HG03175 (cell line): ENCODE measurements around the gene ZNF343.
"Not testable (repeated sequence)": the region's sequence is repeated elsewhere in the genome, so short reads cannot be mapped to it uniquely, and the experiment has no call there.

Source experiments
- ATAC-seq: cut with Tn5 transposase; IDR thresholded peaks from one replicate; pipeline ENCODE4 v1.9.1; 2021; ENCODE audit warnings: mild to moderate bottlenecking, moderate library complexity; ENCODE audit not compliant: unreplicated experiment

The ZNF343 gene

GRCh38 chr20:2521369-2522305 is 12.9 kb upstream of the ZNF343 start:
- ATAC-seq: no peak

- ATAC-seq: no peak
These were observed 11.9 kb upstream of the ZNF343 start for GRCh38 chr20:2520617-2521016.

- no peak for ATAC-seq
These were observed 10.5 kb upstream of the ZNF343 start for GRCh38 chr20:2519115-2519809.

GRCh38 chr20:2518558-2518957 is 9.8 kb upstream of the ZNF343 start:
- no peak for ATAC-seq

- ATAC-seq: no peak
These were observed 9.4 kb upstream of the ZNF343 start for GRCh38 chr20:2518096-2518495.

- ATAC-seq: no peak
These were observed 7.7 kb upstream of the ZNF343 start for GRCh38 chr20:2516399-2516798.

GRCh38 chr20:2515203-2515602 is 6.5 kb upstream of the ZNF343 start:
- no peak for ATAC-seq

GRCh38 chr20:2509794-2510193 is 1.1 kb upstream of the ZNF343 start:
- no peak for ATAC-seq

GRCh38 chr20:2509468-2509781 is 710 bp upstream of the ZNF343 start:
- ATAC-seq: no peak

- ATAC-seq: peak; percentile 6
These were observed 662 bp downstream of the ZNF343 start for GRCh38 chr20:2507875-2508630.

- no peak for ATAC-seq
These were observed 1.3 kb downstream of the ZNF343 start for GRCh38 chr20:2507464-2507863.

- ATAC-seq: not testable (repeated sequence)
These were observed 2.3 kb downstream of the ZNF343 start for GRCh38 chr20:2506426-2506825.

- not testable (repeated sequence) for ATAC-seq
These were observed 3.9 kb downstream of the ZNF343 start for GRCh38 chr20:2504803-2505202.

GRCh38 chr20:2502808-2503384 is 5.8 kb downstream of the ZNF343 start:
- ATAC-seq: not testable (repeated sequence)

- no peak for ATAC-seq
These were observed 23.1 kb downstream of the ZNF343 start for GRCh38 chr20:2485661-2486060.

- no peak for ATAC-seq
These were observed 23.6 kb downstream of the ZNF343 start for GRCh38 chr20:2485080-2485479.

GRCh38 chr20:2483504-2483903 is 25.2 kb downstream of the ZNF343 start:
- no peak for ATAC-seq

- no peak for ATAC-seq
These were observed 28.3 kb downstream of the ZNF343 start for GRCh38 chr20:2480381-2480780.

- ATAC-seq: no peak
These were observed 31.7 kb downstream of the ZNF343 start for GRCh38 chr20:2476742-2477615.
